Posterior cingulate gyrus (tissue), 11 donors: ENCODE data around the gene TRIM17.

Experiments
- DNase-seq, 10 donors: peaks; one replicate each; pipeline versions ENCODE4 v3.0.0 to v3.0.0-alpha.2; 2020 to 2021; ENCODE audit warnings: mixed read lengths in 3 of 10
- intact Hi-C: fragments of 100-400 bp; cut with DNase I; formaldehyde crosslinking; loops from one replicate; pipeline ENCODE4 v1.15.1; 2023

TRIM17 gene

DNA sequence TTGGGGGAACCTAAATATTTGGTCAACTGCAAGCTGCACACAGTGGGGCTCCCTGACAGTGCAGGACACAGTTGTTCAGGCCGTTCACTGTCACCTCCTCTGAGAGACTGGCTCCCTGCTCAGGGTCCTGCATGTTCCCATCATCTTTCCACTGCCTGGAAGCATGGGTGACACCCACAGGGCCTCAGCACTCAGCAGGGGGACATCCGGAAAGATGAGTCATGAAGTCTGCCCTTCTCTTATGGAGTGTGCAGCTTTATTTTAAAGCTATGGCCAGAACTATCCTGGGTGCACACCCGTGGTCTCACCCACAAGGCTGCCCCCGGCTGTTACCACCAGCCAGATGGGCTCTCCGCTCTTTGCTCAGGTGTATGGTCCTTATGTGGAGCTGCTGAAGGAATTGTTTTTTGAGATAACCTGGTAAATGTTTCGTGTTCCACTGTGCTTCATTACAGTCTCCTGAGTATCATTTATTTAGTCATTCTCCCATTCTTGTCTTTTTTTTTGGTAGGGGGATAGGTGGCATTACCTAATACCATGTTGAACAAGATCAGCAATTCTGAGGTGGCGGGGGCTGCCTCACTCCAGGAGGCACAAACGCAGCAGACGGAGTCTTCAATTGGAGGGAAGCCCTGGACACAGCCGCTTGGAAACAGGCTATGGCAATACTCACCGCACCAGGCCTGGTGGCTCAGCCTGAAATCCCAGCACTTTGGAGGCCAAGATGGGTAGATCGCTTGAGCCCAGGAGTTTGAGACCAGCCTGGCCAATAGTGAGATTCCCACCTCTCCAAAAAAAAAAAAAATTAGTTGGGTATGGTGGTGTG is 24.3 kb downstream of the TRIM17 start:
- peak in 3 of 10 donors; percentile 20 to 72 (median 49) for DNase-seq
- intact Hi-C loops = no loop called here

DNA sequence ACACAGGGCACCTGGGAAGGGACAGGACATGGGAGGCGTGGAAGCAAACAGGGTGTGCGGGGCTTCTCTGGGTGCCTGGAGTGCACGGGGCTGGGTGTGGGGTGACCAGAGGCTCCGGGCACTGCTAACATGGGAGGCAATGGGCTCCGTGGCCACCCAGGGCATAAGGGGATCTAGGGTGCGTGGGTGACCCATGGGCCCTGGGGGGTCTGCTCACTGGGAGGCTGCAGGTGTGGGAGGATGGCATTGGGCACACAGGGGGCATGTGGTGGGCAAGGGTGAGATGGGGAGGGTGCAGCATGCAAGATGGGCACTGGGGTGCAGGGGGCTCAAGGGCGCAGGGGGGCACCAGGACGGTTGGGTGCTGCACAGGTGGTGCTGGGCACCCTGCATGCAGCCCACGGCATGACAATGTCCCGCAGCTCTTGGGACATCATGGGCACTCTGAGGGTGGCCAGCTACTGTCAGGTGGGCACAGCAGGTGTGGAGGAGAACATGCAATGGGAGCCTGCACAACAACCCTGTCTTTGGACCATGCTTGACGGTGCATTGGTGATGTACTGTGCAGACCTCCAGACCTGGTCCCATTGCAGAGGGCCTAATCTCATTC is 25.1 kb downstream of the TRIM17 start:
- intact Hi-C loops = no loop called here
- DNase-seq = peak in 3 of 10 donors; percentile 17 to 75 (median 61)

DNA sequence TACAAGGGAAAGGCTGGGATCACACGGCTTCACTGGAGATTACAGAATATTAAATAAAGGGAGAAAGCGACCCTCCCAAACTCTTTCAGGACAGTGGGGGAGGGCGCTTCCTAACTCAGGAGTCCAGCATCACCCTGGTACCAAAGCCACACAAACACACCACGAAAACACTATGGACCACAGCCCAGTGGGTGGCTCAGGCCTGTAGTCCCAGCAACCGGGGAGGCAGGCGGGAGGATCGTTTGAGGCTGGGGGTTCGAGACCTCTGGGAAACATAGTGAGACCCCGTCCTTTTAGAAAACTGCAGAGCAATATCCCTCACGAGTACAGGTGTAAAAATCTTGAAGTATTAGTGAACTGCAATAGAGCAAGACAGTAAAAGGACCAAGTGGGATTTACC is 26.0 kb downstream of the TRIM17 start:
- intact Hi-C loops = no loop called here
- peak in 3 of 10 donors; percentile 16 to 22 (median 17) for DNase-seq

DNA sequence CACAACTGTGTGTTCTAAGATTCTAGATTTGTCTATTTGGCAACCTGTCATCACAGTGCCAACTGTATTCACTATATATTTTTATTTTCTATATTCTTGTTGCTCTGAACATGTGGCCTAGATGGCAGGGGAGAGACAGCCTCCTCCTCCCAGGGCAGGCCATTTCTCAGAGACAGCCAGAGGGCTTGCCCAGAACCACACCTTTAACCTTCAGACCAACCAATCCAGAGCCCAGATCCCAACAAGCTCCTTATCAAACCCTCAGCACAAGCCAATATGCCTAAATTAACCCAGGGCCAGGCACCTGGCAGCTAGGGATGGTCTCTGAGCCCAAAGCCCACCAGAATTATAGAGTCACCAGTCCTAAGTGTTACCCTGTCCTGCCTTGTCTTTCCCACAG is 29.3 kb downstream of the TRIM17 start:
- DNase-seq = no peak
- intact Hi-C loops = no loop called here

- DNase-seq = no peak
- intact Hi-C loops = no loop called here
Measured at GRCh38 chr1:228385232-228385631, 31.4 kb downstream of the TRIM17 start.

GRCh38 chr1:228383773-228384172 is 32.9 kb downstream of the TRIM17 start:
- intact Hi-C loops = no loop called here
- DNase-seq = no peak

GRCh38 chr1:228381356-228381755 is 35.3 kb downstream of the TRIM17 start:
- intact Hi-C loops = no loop called here
- no peak for DNase-seq

DNA sequence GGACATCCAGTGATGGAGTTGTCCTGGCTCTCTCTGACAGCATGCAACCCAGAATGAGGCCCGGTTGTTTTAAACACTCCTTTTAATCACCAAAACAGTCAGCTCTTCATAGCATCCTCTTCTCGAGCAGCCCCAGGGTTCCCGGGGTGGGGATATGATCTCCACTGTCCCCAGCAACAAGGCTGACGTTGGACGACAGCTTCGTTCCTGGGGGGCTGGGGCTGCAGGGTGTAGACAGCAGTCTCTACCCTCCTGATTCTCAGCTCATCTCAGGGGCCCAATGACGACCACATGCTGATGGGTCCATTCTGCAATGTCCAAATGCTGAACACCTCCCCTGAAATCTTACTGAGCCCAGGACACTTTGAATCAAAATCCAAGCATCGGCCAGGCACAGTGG is 37.0 kb downstream of the TRIM17 start:
- intact Hi-C loops = loop anchor here (10.0 kb wide), 1 partner anchor 215 kb away; the partner anchor contains the start of gene IBA57
- DNase-seq = peak in 2 of 10 donors; percentile 12 to 55

DNA sequence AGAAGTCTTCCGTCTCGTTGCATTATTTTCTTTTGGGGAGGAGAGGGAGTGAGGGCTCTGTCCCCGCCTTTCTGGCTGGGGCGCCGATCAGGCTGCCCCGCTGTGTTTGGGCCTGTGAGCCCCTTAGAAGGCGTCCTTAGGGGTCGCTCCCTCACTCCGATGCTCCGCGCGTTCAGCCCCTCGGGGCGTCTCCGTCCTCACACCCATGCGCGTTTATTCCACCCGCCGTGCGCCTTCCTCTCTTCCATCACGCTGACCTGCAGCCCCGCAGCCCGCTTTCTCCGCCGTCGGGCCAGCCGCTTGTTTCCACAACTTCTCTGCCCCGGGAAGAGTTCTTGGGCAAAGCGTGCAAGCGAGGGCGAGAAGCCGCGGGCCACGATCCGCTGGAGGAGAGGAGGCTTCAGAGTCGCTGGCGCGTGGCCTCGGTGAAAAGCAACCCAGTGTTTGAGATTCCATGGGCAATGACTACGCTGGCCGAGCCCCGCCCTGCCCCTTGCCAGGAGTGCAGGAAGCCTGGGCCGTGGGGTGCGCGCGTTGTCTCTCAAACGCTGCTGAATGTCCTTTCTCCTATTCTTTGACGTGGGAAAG is 37.7 kb downstream of the TRIM17 start:
- peak in 3 of 10 donors; percentile 76 to 86 (median 85) for DNase-seq
- intact Hi-C loops = loop anchor here (10.0 kb wide), 1 partner anchor 214 kb away; the partner anchor contains the start of gene IBA57

DNA sequence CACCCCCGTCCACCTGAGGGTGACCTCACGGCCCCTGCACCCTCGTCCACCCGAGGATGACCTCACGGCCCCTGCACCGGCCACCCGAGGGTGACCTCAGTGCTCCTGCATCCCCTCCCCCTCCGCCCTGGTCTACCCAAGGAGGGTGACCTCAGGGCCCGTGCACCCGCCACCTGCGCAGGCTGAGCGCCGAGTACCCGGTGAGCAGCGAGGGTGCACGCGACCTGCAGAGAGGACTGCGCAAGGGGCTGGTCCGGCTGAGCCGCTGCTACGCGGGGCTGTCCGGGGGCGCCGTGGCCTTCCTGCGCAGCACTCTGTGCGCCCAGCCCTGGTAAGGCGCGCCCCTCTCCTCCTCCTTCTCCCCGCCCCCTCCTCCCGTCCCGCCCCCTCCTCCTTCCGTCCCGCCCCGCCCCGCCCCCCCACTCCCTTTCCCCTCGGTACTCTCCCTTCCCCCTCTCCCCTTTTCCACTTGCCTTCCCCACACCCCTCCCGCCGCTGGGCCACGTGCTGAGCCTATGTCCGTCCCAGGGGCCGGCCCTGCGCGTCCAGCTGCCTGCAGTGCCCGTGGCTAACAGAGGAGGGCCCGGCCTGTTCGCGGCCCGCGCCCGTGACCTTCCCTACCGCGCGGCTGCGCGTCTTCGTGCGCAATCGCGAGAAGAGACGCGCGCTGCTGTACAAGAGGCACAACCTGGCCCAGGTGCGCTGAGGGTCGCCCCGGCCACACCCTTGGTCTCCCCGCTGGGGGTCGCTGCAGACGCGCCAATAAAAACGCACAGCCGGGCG is 38.4 kb downstream of the TRIM17 start:
- intact Hi-C loops = loop anchor here (10.0 kb wide), 1 partner anchor 213 kb away; the partner anchor contains the start of gene IBA57
- DNase-seq = peak; percentile 44 to 94 (median 63)

DNA sequence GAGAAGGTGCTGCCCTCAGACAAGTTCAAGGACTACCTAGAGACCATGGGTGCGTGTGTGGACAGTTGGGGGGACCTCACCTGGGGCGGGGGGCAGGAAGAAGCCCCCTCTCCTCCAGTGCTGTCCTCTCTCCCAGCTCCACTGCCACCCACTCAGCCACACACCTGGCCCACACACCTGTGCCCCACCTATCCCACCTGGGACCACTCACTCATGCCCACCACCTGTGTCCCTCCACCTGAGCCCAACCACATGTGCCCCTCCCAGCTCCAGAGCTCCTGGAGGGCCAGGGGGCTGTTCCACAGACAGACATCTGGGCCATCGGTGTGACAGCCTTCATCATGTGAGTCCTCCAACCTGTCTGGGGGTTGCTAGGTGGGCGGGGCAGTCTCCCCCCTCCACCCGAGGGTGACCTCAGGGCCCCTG is 39.0 kb downstream of the TRIM17 start:
- DNase-seq = peak in 3 of 10 donors; percentile 45 to 63 (median 50)
- intact Hi-C loops = loop anchor here (10.0 kb wide), 1 partner anchor 213 kb away; the partner anchor contains the start of gene IBA57

DNA sequence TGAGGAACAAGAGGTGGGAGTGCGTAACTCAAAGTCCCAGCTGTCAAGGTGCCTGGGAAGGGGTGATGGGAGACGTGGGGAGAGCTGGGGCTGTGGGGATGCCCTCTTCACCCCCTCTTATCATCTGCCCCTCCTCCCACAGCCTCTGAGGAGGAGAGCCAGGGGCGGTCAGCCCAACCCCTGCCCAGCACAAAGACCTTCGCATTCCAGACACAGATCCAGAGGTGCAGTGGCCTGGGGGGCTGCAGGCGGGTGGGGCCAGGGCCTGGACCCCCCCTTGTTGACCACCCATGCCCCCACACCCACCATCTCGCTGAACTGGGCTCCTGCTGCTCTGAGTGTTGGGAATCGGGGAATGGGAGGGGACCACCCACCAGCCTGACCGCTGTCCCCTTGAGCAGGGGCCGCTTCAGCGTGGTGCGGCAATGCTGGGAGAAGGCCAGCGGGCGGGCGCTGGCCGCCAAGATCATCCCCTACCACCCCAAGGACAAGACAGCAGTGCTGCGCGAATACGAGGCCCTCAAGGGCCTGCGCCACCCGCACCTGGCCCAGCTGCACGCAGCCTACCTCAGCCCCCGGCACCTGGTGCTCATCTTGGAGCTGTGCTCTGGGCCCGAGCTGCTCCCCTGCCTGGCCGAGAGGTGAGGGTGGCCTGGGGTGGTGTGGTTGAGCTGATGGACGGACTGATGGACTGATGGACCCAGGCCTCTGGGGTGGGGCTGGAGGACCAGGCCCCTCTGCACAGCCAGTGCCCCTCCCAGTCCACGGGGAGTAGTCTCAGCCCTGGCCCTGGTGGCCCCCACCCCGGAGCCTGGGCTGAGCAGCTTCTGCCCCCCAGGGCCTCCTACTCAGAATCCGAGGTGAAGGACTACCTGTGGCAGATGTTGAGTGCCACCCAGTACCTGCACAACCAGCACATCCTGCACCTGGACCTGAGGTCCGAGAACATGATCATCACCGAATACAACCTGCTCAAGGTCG is 39.7 kb downstream of the TRIM17 start:
- peak in 3 of 10 donors; percentile 30 to 79 (median 56) for DNase-seq
- intact Hi-C loops = loop anchor here (10.0 kb wide), 1 partner anchor 212 kb away; the partner anchor contains the start of gene IBA57

- intact Hi-C loops = loop anchor here (10.0 kb wide), 1 partner anchor 211 kb away; the partner anchor contains the start of gene IBA57
- DNase-seq = peak in 1 of 10 donors; percentile 4
Measured at GRCh38 chr1:228376262-228376628, 40.4 kb downstream of the TRIM17 start.

DNA sequence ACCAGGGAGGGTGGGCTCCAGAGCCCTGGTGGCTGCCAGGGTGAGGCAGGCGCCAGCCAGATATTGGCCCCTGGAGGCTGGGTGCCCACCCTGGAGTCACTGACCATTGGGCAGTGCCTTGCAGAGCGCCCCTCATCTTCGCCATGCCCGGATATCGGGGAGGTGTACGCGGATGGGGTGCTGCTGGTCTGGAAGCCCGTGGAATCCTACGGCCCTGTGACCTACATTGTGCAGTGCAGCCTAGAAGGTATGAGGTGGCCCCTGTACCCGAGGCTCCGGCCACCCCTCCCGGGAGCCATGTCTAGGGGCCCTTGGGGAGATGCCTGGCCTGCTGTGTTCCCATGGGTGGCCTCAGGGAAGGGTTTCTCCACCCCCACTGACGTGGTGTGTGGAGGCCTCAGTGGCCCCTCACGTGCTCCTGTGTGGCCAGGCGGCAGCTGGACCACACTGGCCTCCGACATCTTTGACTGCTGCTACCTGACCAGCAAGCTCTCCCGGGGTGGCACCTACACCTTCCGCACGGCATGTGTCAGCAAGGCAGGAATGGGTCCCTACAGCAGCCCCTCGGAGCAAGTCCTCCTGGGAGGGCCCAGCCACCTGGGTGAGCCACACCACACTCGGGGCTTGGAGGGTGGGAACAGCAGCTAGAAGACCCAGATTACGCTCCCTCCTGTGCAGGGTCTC is 40.9 kb downstream of the TRIM17 start:
- intact Hi-C loops = loop anchor here (10.0 kb wide), 1 partner anchor 211 kb away; the partner anchor contains the start of gene IBA57
- peak in 4 of 10 donors; percentile 10 to 82 (median 66) for DNase-seq

GRCh38 chr1:228374711-228375577 is 41.7 kb downstream of the TRIM17 start:
- peak; percentile 54 to 94 (median 68) for DNase-seq
- intact Hi-C loops = loop anchor here (10.0 kb wide), 1 partner anchor 210 kb away; the partner anchor contains the start of gene IBA57

DNA sequence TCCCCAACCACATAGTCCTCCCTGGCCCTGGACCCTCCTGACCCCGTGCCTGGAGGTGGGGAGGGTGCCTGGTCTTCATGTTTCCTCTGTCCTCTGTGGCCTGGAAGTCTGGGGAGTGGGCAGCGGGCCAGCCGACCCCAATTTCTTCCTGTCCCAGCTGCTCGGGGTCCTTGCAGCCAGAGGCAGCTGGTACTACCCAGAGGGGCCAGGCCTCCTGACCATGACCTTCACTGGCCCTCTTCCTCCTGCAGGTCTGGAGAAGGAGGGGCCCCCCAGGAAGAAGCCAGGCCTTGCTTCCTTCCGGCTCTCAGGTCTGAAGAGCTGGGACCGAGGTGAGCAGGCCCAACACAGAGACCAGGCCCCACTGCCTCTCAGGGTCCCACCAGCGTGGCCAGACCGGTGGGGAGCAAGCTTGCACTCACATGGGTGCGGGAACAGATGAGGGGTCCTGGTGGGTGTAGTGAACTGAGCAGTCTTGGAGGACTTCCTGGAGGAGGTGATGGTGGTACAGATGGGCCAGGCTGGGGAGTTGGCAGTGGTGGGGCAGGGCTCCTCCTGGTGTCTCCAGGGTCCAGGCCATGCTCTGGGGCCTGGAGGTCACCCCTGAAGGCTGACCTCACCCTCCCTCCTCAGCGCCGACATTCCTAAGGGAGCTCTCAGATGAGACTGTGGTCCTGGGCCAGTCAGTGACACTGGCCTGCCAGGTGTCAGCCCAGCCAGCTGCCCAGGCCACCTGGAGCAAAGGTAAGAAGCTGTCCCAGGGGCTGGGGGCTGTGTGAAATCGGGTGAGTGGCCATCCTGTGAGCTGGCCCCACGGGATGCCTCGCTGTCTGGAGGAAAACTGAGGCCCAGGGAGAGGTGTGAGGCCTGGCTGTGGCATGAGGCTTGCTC is 42.7 kb downstream of the TRIM17 start:
- DNase-seq = peak in 3 of 10 donors; percentile 55 to 69 (median 56)
- intact Hi-C loops = loop anchor here (10.0 kb wide), 1 partner anchor 209 kb away; the partner anchor contains the start of gene IBA57
